NCI-H128 (cell line): ENCODE results near the gene KBTBD2.
"Not testable (repeated sequence)": the region's sequence is repeated elsewhere in the genome, so short reads cannot be mapped to it uniquely, and the experiment has no call there.

Experiments used
- DNase-seq: peaks from one replicate; lab custom pipeline; 2025; ENCODE audit not compliant: unreplicated experiment; lab: John Stamatoyannopoulos, UW

KBTBD2 gene

GRCh38 chr7:32891043-32891799 is at the start of gene KBTBD2:
TSS of gene KBTBD2 (minus strand) at chr7:32891760. CDS start at chr7:32879604, 12,156 bp downstream.
- DNase-seq: peak; percentile 62

- DNase-seq: no peak
Measured at GRCh38 chr7:32941181-32941580, 49.6 kb upstream of the KBTBD2 start.

- DNase-seq: no peak
Measured at GRCh38 chr7:32937344-32938174, 46.0 kb upstream of the KBTBD2 start.

GRCh38 chr7:32936689-32937088 is 45.1 kb upstream of the KBTBD2 start:
- no peak for DNase-seq

GRCh38 chr7:32935558-32935957 is 44.0 kb upstream of the KBTBD2 start:
- DNase-seq: no peak

- no peak for DNase-seq
Measured at GRCh38 chr7:32930378-32930777, 38.8 kb upstream of the KBTBD2 start.

- no peak for DNase-seq
Measured at GRCh38 chr7:32929430-32930143, 38.0 kb upstream of the KBTBD2 start.

- no peak for DNase-seq
Measured at GRCh38 chr7:32928785-32929298, 37.3 kb upstream of the KBTBD2 start.

GRCh38 chr7:32921896-32922295 is 30.3 kb upstream of the KBTBD2 start:
- DNase-seq: no peak

- not testable (repeated sequence) for DNase-seq
Measured at GRCh38 chr7:32916994-32917393, 25.4 kb upstream of the KBTBD2 start.

GRCh38 chr7:32916006-32916405 is 24.4 kb upstream of the KBTBD2 start:
- DNase-seq: no peak

GRCh38 chr7:32915041-32915536 is 23.5 kb upstream of the KBTBD2 start:
- no peak for DNase-seq

GRCh38 chr7:32914184-32914583 is 22.6 kb upstream of the KBTBD2 start:
- DNase-seq: no peak

- no peak for DNase-seq
Measured at GRCh38 chr7:32910195-32910594, 18.6 kb upstream of the KBTBD2 start.

GRCh38 chr7:32905175-32905662 is 13.7 kb upstream of the KBTBD2 start:
- no peak for DNase-seq

GRCh38 chr7:32901629-32902028 is 10.1 kb upstream of the KBTBD2 start:
- DNase-seq: no peak

GRCh38 chr7:32900433-32900995 is 9.0 kb upstream of the KBTBD2 start:
- DNase-seq: no peak

- DNase-seq: not testable (repeated sequence)
Measured at GRCh38 chr7:32897376-32897775, 5.8 kb upstream of the KBTBD2 start.

GRCh38 chr7:32896564-32897347 is 5.2 kb upstream of the KBTBD2 start:
- DNase-seq: no peak

GRCh38 chr7:32894171-32894570 is 2.6 kb upstream of the KBTBD2 start:
- no peak for DNase-seq
